ENCODE measurements around the gene CRY2. TPM values are rescaled to one million over a fixed set of nuclear protein-coding genes. Genes with fewer than 3 reads are reported as not detected.

Gene CRY2
- total and polyA plus RNA-seq, 10 of the 15 experiments (the other 5 are each of a cell fraction or from before 2014, with no cell fraction given): 1.2 to 14.7 (median 8.1) TPM

- TF ChIP-seq E2F4 (IDR thresholded peaks at IDR 0.05; ENCODE audit: low read depth, low read length) (no peak), NFIC (IDR thresholded peaks at IDR 0.05; ENCODE audit: low read depth, low read length) (no peak), NFXL1 (IDR thresholded peaks at IDR 0.05; ENCODE audit: borderline replicate concordance) (no peak), FOXM1 (IDR thresholded peaks at IDR 0.05; ENCODE audit: low read depth, low read length) (no peak), ZBTB40 (IDR thresholded peaks at IDR 0.05; ENCODE audit: borderline replicate concordance) (no peak), RFX5 (IDR thresholded peaks at IDR 0.05; ENCODE audit: low read depth, low read length) (no peak), USF2 (IDR thresholded peaks at IDR 0.05; ENCODE audit: borderline replicate concordance, low read depth, low read length) (no peak), DPF2 (IDR thresholded peaks at IDR 0.05) (no peak), IRF4 (IDR thresholded peaks at IDR 0.05; ENCODE audit: low read depth, low read length) (no peak), MAX (IDR thresholded peaks at IDR 0.05; ENCODE audit: low read depth, low read length) (no peak)
Observed at GRCh38 chr11:45899086-45899447, 51.8 kb downstream of the CRY2 start (continued).

Measured in GM12878 (cell line).